ENCODE data around the gene HPCAL4.

- TF ChIP-seq CTCF (IDR thresholded peaks at IDR 0.05) (no peak), POLR2A (IDR thresholded peaks at IDR 0.05) (no peak), EP300 (IDR thresholded peaks at IDR 0.05; ENCODE audit: low read depth) (no peak)
Measured at GRCh38 chr1:39681294-39681693, 9.9 kb downstream of the HPCAL4 start.
